Measurements from ENCODE around the gene ARSG. TPM values are rescaled to one million over a fixed set of nuclear protein-coding genes. Genes with fewer than 3 reads are reported as not detected.
A peak's percentile ranks its signal among the peaks of the same experiment; 100 is the strongest.

The ARSG gene
- total and polyA plus RNA-seq, 2 of the 13 experiments (the other 11 are each of a cell fraction or from before 2014, with no cell fraction given): 3.7 to 15.2 TPM

DNA sequence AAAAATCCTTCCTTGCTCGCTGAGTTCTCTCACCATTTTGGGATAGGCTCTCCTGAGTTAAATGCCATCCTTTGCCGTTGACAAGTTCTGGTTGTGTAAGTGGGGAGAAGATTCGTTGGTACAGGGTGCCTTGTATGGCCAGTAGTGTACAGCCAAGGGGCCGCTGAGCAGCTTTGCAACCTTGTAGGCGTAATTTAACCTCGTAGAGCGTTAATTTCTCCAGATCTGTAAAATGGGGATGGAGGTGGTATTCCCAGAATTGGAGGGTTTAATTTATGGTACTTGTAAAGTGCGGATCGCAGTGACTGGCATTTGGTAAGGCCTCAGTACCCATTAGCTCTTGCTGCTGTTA lies 1.4 kb downstream of the ARSG start (continued):
- TF ChIP-seq ZNF782 (CRISPR knock-in tag; IDR thresholded peaks at IDR 0.05; ENCODE audit: borderline replicate concordance) (no peak), TARDBP (CRISPR knock-in tag; IDR thresholded peaks at IDR 0.05) (0 out of 2 replicates have a peak, but pooled peaks have one; percentile 19), NKX3-1 (CRISPR knock-in tag; IDR thresholded peaks at IDR 0.05) (peak; percentile 28; the same call in 1 of the 2 replicates), ATF1 (CRISPR knock-in tag; IDR thresholded peaks at IDR 0.05) (no peak), ZNF367 (CRISPR knock-in tag; IDR thresholded peaks at IDR 0.05; ENCODE audit: borderline replicate concordance) (peak; percentile 34; the same call in 1 of the 2 replicates), SMYD3 (CRISPR knock-in tag; IDR thresholded peaks at IDR 0.05) (peak; percentile 44; the same call in 1 of the 2 replicates), ZNF446 (CRISPR knock-in tag; IDR thresholded peaks at IDR 0.05) (0 out of 2 replicates have a peak, but pooled peaks have one; percentile 41), ZNF207 (IDR thresholded peaks at IDR 0.05; ENCODE audit: borderline replicate concordance) (no peak), HOXA3 (CRISPR knock-in tag; IDR thresholded peaks at IDR 0.05) (0 out of 2 replicates have a peak, but pooled peaks have one; percentile 0), ZNF605 (CRISPR knock-in tag; IDR thresholded peaks at IDR 0.05) (peak; percentile 14; the same call in 1 of the 2 replicates)
- TF ChIP-seq, protein P1, sequence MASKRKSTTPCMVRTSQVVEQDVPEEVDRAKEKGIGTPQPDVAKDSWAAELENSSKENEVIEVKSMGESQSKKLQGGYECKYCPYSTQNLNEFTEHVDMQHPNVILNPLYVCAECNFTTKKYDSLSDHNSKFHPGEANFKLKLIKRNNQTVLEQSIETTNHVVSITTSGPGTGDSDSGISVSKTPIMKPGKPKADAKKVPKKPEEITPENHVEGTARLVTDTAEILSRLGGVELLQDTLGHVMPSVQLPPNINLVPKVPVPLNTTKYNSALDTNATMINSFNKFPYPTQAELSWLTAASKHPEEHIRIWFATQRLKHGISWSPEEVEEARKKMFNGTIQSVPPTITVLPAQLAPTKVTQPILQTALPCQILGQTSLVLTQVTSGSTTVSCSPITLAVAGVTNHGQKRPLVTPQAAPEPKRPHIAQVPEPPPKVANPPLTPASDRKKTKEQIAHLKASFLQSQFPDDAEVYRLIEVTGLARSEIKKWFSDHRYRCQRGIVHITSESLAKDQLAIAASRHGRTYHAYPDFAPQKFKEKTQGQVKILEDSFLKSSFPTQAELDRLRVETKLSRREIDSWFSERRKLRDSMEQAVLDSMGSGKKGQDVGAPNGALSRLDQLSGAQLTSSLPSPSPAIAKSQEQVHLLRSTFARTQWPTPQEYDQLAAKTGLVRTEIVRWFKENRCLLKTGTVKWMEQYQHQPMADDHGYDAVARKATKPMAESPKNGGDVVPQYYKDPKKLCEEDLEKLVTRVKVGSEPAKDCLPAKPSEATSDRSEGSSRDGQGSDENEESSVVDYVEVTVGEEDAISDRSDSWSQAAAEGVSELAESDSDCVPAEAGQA (IDR thresholded peaks at IDR 0.05; ENCODE audit: low read depth): no peak
- TF ChIP-seq, protein P1 (CRISPR knock-in tag; IDR thresholded peaks at IDR 0.05; ENCODE audit: borderline replicate concordance): no peak
- TF ChIP-seq, protein P2, sequence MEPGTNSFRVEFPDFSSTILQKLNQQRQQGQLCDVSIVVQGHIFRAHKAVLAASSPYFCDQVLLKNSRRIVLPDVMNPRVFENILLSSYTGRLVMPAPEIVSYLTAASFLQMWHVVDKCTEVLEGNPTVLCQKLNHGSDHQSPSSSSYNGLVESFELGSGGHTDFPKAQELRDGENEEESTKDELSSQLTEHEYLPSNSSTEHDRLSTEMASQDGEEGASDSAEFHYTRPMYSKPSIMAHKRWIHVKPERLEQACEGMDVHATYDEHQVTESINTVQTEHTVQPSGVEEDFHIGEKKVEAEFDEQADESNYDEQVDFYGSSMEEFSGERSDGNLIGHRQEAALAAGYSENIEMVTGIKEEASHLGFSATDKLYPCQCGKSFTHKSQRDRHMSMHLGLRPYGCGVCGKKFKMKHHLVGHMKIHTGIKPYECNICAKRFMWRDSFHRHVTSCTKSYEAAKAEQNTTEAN (CRISPR knock-in tag; conservative IDR thresholded peaks at IDR 0.05): no peak
- TF ChIP-seq, protein P3, sequence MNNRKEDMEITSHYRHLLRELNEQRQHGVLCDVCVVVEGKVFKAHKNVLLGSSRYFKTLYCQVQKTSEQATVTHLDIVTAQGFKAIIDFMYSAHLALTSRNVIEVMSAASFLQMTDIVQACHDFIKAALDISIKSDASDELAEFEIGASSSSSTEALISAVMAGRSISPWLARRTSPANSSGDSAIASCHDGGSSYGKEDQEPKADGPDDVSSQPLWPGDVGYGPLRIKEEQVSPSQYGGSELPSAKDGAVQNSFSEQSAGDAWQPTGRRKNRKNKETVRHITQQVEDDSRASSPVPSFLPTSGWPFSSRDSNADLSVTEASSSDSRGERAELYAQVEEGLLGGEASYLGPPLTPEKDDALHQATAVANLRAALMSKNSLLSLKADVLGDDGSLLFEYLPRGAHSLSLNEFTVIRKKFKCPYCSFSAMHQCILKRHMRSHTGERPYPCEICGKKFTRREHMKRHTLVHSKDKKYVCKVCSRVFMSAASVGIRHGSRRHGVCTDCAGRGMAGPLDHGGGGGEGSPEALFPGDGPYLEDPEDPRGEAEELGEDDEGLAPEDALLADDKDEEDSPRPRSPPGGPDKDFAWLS (CRISPR knock-in tag; IDR thresholded peaks at IDR 0.05; ENCODE audit: borderline replicate concordance): no peak
- TF ChIP-seq, protein P4, sequence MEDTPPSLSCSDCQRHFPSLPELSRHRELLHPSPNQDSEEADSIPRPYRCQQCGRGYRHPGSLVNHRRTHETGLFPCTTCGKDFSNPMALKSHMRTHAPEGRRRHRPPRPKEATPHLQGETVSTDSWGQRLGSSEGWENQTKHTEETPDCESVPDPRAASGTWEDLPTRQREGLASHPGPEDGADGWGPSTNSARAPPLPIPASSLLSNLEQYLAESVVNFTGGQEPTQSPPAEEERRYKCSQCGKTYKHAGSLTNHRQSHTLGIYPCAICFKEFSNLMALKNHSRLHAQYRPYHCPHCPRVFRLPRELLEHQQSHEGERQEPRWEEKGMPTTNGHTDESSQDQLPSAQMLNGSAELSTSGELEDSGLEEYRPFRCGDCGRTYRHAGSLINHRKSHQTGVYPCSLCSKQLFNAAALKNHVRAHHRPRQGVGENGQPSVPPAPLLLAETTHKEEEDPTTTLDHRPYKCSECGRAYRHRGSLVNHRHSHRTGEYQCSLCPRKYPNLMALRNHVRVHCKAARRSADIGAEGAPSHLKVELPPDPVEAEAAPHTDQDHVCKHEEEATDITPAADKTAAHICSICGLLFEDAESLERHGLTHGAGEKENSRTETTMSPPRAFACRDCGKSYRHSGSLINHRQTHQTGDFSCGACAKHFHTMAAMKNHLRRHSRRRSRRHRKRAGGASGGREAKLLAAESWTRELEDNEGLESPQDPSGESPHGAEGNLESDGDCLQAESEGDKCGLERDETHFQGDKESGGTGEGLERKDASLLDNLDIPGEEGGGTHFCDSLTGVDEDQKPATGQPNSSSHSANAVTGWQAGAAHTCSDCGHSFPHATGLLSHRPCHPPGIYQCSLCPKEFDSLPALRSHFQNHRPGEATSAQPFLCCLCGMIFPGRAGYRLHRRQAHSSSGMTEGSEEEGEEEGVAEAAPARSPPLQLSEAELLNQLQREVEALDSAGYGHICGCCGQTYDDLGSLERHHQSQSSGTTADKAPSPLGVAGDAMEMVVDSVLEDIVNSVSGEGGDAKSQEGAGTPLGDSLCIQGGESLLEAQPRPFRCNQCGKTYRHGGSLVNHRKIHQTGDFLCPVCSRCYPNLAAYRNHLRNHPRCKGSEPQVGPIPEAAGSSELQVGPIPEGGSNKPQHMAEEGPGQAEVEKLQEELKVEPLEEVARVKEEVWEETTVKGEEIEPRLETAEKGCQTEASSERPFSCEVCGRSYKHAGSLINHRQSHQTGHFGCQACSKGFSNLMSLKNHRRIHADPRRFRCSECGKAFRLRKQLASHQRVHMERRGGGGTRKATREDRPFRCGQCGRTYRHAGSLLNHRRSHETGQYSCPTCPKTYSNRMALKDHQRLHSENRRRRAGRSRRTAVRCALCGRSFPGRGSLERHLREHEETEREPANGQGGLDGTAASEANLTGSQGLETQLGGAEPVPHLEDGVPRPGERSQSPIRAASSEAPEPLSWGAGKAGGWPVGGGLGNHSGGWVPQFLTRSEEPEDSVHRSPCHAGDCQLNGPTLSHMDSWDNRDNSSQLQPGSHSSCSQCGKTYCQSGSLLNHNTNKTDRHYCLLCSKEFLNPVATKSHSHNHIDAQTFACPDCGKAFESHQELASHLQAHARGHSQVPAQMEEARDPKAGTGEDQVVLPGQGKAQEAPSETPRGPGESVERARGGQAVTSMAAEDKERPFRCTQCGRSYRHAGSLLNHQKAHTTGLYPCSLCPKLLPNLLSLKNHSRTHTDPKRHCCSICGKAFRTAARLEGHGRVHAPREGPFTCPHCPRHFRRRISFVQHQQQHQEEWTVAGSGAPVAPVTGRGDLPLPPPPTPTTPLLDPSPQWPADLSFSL (CRISPR knock-in tag; IDR thresholded peaks at IDR 0.05): 0 out of 2 replicates have a peak, but pooled peaks have one; percentile 35
